GM12864 (cell line): Measurements from ENCODE around the gene ERVFRD-1.

Experiments used
- DNase-seq: peaks from one replicate; pipeline ENCODE4 v3.0.0-alpha.2; 2011; ENCODE audit warnings: low read depth
- H3K4me3 ChIP-seq: 2 replicates; pipeline ENCODE4 v1.5.1; 2011; ENCODE audit warnings: mild to moderate bottlenecking, low read depth, low read length, control low read depth
- CTCF ChIP-seq: IDR thresholded peaks from 2 replicates; pipeline ENCODE4 v1.5.1; 2011; ENCODE audit warnings: low read depth, mild to moderate bottlenecking, moderate library complexity, low read length, control low read depth, inconsistent platforms; ENCODE audit errors: missing control alignments

ERVFRD-1 gene

GRCh38 chr6:11054722-11055121 is 56.8 kb downstream of the ERVFRD-1 start:
- no peak for DNase-seq
- no peak overlapping the region for H3K4me3 ChIP-seq
- TF ChIP-seq CTCF, result no peak

GRCh38 chr6:11053307-11053706 is 58.2 kb downstream of the ERVFRD-1 start:
- DNase-seq, result no peak
- H3K4me3 ChIP-seq, result no peak overlapping the region
- no peak for TF ChIP-seq CTCF
